GM19395 (cell line): ENCODE data around the gene GNRH2.
"Not testable (repeated sequence)": the region's sequence is repeated elsewhere in the genome, so short reads cannot be mapped to it uniquely, and the experiment has no call there.

ENCODE experiments used
- ATAC-seq: cut with Tn5 transposase; IDR thresholded peaks from one replicate; pipeline ENCODE4 v1.9.1; 2021; ENCODE audit warnings: mild to moderate bottlenecking, moderate library complexity; ENCODE audit not compliant: unreplicated experiment

Gene GNRH2

DNA sequence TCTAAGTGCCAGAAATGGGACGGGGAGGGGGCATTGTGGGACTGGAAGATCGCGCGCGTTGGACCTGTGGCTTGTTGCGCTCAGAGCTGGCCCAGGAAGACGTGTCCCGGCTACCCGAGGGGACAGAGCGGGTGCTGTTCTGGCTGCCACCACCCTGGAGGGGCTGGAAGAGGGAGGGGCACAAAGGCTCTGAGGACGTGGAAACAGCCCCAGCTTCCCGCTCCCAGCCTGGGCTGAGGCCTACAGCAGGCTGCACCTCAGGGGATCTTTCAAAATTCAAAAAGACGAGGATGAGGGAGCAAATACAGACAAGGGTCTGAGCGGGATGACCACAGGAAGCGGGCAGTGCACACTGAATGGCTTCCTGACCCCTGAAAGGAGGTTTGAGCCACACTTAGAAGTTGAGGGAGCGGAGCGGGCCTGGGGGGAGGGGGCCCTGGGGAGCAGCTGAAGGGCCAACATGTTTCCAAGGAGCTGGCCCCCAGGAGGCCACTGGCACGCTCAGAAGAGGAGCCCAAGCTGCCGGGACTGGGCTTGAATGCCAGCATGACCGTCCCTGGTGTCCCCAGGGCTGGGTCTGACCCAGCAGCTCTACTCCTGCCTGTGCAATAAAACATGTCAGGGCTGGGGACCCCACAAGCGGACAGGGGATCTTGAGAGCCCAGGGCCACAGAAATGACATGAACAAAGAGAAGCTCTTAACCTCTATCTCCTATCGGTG, 29.3 kb downstream of the GNRH2 start:
- no peak for ATAC-seq

DNA sequence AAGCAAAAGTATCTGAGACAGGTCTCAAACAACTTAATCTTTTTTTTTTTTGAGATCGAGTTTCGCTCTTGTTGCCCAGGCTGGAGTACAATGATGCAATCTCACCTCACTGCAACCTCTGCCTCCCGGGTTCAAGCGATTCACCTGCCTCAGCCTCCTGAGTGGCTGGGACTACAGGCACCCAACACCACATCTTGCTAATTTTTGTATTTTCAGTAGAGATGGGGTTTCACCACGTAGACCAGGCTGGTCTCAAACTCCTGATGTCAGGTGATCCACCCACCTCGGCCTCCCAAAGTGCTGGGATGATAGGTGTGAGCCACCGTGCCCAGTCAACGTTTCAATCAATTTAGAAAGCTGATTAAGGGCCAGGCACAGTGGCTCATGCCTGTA, 29.8 kb downstream of the GNRH2 start:
- not testable (repeated sequence) for ATAC-seq

DNA sequence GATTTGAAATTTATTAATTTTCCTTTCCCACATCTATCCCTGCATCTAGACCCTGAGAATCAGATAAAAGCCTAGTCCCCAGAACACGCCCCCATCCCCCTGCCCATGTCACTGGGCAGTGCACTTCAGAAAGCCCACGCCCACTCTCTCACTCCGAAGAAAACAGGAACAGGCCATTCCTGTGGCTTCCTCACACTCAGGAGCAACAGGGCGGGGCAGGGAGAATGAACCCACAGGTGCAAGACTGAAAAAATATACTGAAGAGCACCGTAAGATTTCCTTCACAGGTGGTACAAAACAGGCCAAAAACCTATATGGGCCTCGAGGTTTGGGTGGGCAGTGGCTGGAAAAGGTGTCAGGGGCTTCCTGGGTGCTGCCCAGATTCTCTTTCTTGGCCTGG, 31.4 kb downstream of the GNRH2 start:
- no peak for ATAC-seq

DNA sequence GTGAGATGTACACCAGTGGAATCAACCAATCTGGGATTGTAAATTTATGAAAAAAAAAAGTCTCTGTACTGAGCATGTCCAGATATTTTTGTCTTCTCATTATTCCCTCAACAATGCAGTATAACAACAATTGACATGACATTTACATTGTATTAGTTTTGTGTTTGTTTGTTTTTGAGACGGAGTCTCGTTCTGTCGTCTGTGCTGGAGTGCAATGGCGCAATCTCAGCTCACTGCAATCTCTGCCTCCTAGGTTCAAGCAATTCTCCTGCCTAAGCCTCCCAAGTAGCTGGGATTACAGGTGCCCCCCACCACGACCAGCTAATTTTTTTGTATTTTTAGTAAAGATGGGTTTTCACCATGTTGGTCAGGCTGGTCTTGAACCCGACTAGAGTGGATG, 31.9 kb downstream of the GNRH2 start:
- not testable (repeated sequence) for ATAC-seq

DNA sequence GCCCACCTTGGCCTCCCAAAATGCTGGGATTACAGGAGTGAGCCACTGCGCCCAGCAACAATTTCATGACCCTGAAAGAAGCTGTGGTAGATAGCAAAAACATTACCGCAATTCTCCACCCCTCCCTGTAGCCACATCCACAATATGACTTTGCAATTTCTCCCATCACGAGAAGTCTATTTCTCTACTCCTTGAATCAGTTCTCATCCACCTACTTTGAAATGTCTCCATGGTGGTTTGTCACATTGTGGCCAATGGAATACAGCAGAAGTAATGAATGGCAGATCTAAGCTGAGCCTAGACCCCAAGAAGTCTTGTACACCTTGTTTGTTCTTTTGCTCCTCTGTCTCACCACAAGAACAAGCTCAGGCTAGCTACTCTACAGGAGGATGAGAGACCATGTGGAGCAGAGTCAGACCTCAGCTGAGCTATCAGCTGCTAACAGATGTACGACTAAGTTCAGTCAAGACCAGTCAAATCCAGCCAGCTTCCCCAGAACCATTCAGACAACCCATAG, 34.3 kb downstream of the GNRH2 start:
- no peak for ATAC-seq

DNA sequence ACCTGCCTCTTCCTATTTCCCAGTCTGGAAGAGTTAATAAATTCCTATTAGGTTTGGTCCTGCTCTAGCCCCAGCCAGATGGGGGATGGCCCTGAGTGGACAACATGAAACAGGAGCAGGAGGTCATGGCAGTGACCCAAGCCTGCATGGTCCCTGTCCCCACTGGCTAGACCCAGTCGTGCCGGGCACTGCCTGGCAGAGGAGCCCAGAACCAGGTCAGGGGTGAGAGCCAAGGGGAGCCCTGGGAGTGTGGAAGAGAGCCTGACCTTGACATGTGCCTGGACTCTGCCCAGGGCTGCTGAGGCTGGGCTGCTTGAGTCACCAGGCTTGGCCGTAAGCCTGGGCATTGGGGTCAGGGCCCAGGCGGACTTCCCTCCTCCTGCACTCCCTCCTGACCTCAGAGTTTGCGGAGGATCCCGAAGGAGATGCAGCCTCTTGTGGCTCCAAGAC, 37.5 kb downstream of the GNRH2 start:
- ATAC-seq, result no peak

DNA sequence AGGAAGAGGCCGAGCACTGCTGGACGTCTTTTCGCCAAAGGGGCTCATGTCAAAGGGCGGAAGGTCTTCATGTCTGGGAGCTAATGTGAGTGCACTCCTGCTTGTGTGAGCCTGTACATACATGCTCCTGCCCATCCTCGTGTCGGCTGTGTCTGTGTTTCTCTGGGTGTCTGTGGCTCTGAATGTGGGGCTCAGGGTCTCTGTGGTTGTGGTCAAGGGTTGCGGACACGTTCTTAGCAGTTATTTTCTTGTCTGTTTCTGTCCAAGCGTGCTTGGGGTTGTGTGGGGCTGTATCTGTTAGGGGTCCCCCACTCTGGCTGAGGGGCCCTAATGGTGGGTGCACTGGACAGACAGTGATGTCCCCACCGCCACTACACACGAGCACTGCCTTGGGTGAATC, 38.2 kb downstream of the GNRH2 start:
- ATAC-seq, result no peak

DNA sequence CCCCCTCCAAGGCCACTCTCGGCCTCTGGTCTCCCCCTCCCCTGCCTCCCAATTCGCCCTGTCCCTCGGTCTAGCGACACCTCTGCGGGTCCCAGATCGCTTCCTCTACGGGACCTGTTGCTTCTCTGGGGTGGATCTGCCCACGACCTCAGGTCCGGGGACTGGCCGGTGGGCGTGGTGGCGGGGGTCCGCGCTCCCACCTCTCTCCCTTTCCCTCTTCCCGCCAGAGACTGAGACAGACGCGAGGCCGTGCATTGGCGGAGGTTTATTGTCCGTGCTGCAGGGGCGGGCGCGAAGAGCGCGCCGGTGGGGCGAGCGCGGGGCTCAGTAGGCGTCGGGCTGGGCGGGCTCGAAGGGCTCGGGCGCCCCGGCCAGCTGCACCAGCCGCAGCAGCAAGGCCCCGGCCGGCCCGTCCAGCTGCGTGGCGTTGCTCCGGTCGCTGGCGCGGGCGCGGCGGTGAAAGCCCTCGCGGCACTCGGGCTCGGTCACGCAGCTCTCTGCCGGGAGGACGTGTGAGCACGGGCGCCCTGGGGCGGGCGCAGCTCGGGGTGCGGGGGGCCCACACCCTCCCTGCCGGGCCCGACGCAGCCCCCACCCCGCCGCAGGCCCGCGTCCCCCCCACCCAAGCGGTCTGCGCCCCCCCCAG, 39.0 kb downstream of the GNRH2 start:
- ATAC-seq, result no peak

DNA sequence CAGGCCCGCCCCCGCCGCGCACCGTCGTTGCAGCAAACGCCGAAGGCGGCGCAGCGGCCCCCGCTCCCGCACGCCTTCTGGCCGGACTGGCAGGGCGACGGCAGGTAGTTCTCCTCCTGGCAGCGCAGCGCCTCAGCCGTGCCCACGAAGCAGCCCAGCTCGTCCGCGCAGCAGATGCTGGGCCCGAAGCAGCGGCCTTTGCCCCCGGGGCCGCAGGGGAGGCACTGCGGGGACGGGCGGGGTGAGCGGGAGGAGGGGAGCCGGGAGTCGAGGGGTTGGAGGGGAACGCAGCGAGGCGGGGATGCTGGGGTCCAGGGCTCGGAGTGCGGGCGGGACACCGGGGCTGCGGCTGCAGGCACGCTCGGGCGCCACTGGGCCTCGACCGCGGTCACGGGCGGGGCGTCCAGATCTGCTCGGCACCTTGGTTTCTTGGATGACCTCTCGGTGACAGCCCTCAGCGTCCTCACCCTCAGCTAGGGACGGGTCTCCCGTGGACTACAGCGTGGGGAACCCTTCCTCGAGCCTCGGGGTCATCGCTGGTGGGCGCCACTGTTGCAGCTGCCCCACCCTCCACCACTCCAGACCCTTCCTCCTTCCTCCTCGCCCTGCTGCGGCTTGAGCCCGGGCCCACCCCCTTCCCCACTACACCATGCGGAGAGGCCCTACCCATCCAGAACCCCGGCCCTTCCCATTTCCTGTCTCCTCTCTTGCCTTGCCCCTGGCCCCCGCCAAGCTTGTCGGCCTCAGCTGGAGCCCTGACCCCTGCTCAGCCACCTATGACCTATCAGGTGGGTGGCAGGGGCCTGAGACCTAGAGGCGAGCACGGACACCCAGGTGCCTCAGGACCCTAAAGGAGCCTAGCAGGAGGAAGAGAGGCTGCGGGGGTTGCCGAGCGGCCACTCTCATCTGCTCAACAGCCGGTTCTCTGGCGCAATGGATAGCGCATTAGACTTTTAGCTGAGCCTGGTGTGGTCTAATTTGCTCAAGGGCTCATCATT, 39.8 kb downstream of the GNRH2 start:
- no peak for ATAC-seq

DNA sequence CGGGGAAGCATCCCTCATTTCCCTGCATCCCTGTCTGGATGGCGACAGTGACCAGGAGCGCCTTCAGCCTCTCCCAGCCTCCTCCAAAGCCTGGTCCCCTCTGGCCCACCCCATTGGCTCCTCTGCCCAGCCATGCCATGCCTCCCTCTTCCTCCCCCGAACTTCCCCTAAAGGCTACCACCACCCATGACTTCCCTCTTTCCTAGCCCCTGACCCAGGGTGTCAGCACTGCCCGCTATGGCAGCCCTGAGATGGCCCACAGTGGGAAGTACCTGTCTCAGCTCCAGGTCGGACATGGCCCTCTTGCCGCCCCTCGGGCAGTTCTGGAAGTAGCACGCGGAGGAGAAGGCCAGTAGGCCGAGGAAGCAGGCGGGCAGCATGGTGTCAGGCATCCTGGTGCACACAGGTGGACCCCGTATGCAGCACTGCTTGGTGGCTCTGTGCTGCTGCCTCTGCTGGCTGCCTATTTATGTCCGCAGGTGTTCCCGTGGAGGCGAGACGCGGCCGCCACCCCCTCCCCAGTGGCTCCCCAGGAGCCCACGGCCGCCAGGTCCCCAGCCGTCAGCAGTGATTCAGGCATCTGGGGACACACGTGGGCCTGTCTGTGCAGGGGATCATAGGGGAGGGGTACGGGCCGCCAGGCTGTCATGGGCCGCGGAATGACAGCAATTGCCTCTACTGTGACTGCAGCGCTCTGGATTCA, 41.0 kb downstream of the GNRH2 start, which contains the start of gene AVP:
Gene AVP, minus strand, starts transcription at position 442 of the 703 bp plus-strand sequence. Its CDS starts 50 bp downstream, at position 392.
- no peak for ATAC-seq

DNA sequence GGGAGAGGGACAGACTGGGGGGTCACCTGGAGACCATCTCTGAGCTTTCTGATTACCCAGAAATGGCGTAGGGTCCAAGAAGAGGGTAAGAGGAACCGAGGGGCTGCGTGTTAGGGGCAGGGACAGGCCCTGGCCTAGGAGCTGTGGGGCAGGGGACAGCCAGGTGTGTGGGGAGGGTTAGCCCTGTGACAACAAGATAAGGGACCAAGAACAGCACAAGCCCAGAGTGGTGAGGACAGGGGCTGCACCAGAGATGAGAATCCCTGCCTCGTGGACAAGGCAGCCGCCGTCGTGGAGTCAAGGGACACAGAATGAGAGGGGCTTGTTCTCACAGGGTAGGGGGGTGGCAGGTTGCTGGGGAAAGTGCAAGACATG, 41.6 kb downstream of the GNRH2 start:
- no peak for ATAC-seq

DNA sequence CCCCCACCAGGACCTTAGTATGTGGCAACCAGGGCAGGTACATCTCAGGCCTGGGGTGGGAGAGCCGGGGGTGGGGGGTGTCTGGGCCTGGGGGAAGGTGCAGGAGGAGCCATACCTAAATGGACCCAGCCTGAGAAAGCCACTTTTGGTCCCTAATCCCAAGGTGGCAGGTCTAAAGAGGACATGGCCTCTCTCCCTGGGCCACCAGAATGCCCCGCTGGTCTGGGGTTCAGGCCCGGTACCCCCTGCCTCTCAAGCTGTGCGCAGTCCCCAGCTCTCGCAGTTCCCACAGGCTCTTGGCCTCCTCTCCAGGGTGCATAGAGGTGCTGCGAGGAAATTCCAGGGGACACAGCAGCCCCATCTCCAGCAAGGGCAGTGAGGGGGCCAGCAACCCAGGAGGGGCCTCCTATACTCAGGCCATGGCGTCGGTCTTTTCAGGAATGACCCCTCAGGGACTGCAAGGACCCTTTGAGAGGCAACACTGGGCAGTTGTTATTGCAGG, 42.2 kb downstream of the GNRH2 start:
- ATAC-seq, result no peak

DNA sequence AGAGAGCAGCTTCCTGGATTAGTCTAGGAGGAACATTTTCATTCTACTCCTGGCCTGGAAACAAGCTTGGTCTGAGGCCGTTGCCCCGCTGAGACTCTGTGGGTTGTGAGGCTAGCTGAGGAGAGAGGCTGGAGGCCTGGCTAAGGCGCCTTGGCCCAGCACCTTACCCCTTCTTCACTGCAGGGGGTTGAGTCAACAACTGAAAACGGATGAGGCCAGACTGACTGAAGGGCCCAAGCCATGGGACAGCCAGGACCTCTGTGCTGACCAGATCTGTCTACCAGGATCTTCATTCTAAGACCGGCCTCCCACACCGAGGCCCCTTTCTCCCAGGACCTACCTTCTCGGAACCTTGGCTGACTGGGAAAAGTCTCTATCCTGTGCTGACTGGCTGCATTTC, 44.6 kb downstream of the GNRH2 start:
- no peak for ATAC-seq

DNA sequence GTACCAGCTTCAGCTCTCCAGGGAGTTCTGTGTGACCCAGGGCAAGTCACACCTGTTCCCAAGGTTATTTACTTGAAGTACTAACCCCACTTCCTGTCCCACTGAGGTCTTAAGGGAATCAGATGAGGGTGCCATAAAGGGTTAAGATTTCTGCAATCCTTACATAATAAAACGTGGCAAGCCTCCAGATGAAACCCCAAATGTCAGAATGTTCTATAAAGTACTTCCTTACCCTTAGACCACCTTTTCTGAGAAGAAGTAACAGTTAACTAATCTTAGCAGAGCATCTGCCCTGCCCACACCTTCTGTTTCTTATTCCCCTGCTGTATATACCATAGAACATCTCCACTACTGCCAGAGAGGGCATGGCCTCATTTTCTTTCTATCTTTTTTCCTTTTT, 47.1 kb downstream of the GNRH2 start:
- no peak for ATAC-seq

DNA sequence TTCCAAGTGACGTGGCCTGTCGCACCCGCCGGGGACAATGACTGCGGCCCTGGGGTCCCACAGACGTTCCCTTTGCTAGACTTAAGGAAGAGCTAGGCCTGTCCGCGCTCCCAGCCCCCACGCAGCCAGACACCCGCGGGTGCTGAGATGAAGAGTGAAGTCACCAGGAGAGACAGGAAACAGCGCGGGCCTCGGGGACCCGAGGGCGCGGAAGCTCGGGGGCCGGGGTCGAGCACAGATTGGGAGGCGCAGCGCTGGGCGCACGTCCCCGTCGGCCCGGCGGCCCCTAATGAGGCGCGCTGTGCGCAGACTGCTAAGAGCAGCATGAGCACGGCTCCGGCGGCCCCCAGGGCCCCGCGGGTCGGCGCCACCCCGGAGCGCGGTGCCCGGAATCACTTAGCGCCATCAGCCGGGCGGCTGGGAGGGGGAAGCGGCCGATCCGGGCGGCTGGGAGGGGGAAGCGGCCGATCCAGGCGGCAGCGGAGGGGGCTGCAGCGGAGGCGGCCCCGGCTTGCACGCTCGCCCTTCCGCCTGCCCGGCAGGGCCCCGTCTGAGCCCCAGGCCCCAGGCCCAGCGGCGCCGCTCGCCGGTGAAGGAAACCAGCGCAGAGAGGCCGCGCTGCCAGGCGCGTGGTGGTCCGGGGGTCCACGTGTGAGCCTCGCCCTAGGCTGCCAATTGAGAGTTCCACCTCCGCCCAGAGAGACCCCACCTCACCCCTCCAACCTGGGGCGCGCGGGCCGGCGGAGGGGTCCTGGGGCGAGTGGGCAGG, 49.4 kb downstream of the GNRH2 start:
- ATAC-seq, result no peak

DNA sequence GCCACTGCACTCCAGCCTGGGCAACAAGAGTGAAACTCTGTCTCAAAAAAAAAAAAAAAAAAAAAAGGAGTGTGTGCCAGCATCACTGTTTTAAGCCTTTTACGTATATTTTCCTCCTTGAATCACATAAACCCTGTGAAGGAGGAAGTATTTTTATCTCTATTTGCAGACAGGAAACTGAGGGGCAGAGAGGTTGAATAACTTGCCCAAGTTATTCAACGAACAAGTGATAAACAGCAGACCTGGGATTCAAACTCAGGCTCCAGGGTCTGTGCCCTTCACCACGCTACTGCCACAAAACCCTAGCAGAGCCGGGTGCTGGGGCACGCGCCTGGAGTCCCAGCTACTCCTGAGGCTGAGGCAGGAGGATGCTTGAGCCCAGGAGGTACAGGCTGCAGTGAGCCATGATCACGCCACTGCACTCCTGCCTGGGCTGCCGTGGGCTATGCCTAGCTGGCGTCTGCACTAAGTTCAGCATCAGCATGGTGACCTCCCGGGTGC, 50.5 kb downstream of the GNRH2 start:
- no peak for ATAC-seq

DNA sequence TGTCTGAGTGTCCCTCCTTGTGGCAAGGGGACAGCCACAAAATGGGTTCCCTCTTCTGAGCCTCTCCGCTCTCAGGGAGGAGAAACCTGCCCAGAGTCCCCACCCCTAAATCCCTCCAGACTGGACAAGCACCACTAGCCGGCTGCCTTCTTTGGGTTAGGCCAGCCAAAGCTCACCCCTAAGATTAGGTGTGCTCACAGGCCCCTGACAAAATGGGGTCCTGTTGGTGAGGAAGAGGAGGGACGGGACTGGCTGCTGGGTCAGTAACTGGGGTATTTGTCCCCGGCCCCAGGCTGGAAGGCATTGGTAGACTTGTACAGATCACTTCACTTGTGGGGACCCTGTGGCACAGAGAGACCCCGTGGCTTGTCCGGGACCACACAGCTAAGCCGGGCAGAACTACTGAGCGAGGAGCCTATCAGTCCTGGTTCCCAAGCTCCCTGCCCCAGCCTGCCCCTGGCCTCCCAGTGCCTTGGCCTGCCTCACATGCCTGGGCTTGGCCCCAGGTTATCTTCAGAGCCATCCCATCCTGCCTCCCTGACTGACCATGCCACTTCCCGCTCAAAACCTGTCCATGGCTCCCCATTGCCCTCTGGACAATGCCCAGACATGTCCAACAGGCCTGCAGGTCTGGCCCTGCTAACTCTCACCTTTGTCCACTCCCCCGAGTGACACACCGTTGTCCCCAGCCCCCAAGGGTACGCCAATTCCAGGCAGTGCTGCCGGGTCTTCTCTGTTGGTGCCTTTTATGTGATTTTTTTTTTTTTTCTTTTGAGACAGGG, 51.6 kb downstream of the GNRH2 start:
- ATAC-seq, result no peak
